IMR-90 (cell line): ENCODE measurements around the gene ACOX1. TPM values are rescaled to one million over a fixed set of nuclear protein-coding genes. Genes with fewer than 3 reads are reported as not detected.

Source experiments
- ATAC-seq: fragments of 200-7000 bp; cut with Tn5 transposase; 2 replicates; pipeline ENCODE4 v1.9.1; 2020; ENCODE audit warnings: low read depth, mild to moderate bottlenecking, moderate library complexity
- BruUV-seq: library from RNA; stranded (reverse); fragments of 400-500 nt; replicated peaks from 2 replicates; lab custom pipeline; 2021; lab: Mats Ljungman, UMichigan
- CTCF ChIA-PET: fragments of 300-600 bp; formaldehyde crosslinking; extraction: SDS; loops from one replicate; lab custom pipeline; 2021; ENCODE audit warnings: antibody characterized with exemption; lab: Yijun Ruan, JAX
- POLR2A ChIA-PET: fragments of 300-600 bp; sonication (Branson Sonifier 250); formaldehyde crosslinking; loops from one replicate; lab custom pipeline; 2022; ENCODE audit warnings: antibody characterized with exemption; ENCODE audit not compliant: unreplicated experiment; lab: Charles Lee
- DNase-seq: peaks from one replicate; pipeline ENCODE4 v3.0.0; 2013
- H2AFZ ChIP-seq: replicated peaks from 2 replicates; pipeline ENCODE3; 2013; ENCODE audit warnings: low read length, mild to moderate bottlenecking; ENCODE audit not compliant: poor library complexity
- H2AK5ac ChIP-seq: 2 replicates; pipeline ENCODE4 v1.6.1; 2013; ENCODE audit warnings: low read depth, low read length, inconsistent platforms
- H2AK9ac ChIP-seq: replicated peaks from 2 replicates; pipeline ENCODE3; 2013; ENCODE audit warnings: mild to moderate bottlenecking, low read depth, low read length, moderate library complexity; ENCODE audit not compliant: poor library complexity
- H2BK120ac ChIP-seq: 2 replicates; pipeline ENCODE4 v1.6.1; 2013; ENCODE audit warnings: low read depth, low read length, inconsistent platforms
- H2BK15ac ChIP-seq: 3 replicates; pipeline ENCODE4 v1.6.1; 2013; ENCODE audit warnings: low read depth, low read length, inconsistent platforms
- H2BK20ac ChIP-seq: 2 replicates; pipeline ENCODE4 v1.6.1; 2013; ENCODE audit warnings: low read depth, mild to moderate bottlenecking, inconsistent platforms, low read length, moderate library complexity
- H2BK5ac ChIP-seq: 2 replicates; pipeline ENCODE4 v1.6.1; 2013; ENCODE audit warnings: mild to moderate bottlenecking, low read depth, low read length, inconsistent platforms; ENCODE audit not compliant: poor library complexity, severe bottlenecking
- H3K14ac ChIP-seq: replicated peaks from 2 replicates; pipeline ENCODE4 v1.6.1; 2013; ENCODE audit warnings: low read depth, low read length, inconsistent platforms
- H3K18ac ChIP-seq: 2 replicates; pipeline ENCODE4 v1.6.1; 2013; ENCODE audit warnings: low read depth, low read length, control low read depth
- H3K23ac ChIP-seq: 2 replicates; pipeline ENCODE4 v1.6.1; 2013; ENCODE audit warnings: low read depth, low read length, inconsistent platforms
- H3K27ac ChIP-seq: 2 replicates; pipeline ENCODE4 v1.5.1; 2013; ENCODE audit warnings: mild to moderate bottlenecking, control low read depth, low read length; ENCODE audit not compliant: insufficient read depth
- H3K27me3 ChIP-seq: 2 replicates; pipeline ENCODE4 v1.6.1; 2013; ENCODE audit warnings: low read length; ENCODE audit not compliant: control insufficient read depth, insufficient read depth
- H3K36me3 ChIP-seq: 2 replicates; pipeline ENCODE4 v1.6.1; 2013; ENCODE audit warnings: low read length, mixed read lengths; ENCODE audit not compliant: control insufficient read depth, insufficient read depth
- H3K4ac ChIP-seq: 2 replicates; pipeline ENCODE4 v1.6.1; 2013; ENCODE audit warnings: low read depth, low read length, inconsistent platforms
- H3K4me1 ChIP-seq: 2 replicates; pipeline ENCODE4 v1.6.1; 2013; ENCODE audit warnings: low read length, mixed read lengths; ENCODE audit not compliant: control insufficient read depth, insufficient read depth
- H3K4me2 ChIP-seq: 2 replicates; pipeline ENCODE4 v1.6.1; 2013; ENCODE audit warnings: low read depth, mild to moderate bottlenecking, control low read depth, low read length, moderate library complexity
- H3K4me3 ChIP-seq: 2 replicates; pipeline ENCODE4 v1.5.1; 2013; ENCODE audit warnings: low read depth, mild to moderate bottlenecking, control low read depth, low read length, moderate library complexity; ENCODE audit not compliant: insufficient read depth
- H3K56ac ChIP-seq: 2 replicates; pipeline ENCODE4 v1.6.1; 2013; ENCODE audit warnings: low read length, inconsistent platforms; ENCODE audit not compliant: insufficient read depth; ENCODE audit errors: extremely low read depth
- H3K79me1 ChIP-seq, 2 experiments: 2 replicates each; pipeline ENCODE4 v1.6.1; 2013; ENCODE audit warnings: low read length in 2 of 2, inconsistent platforms in 1 of 2, low read depth in 1 of 2
- H3K9ac ChIP-seq: 2 replicates; pipeline ENCODE4 v1.6.1; 2013; ENCODE audit warnings: low read depth, low read length, control low read depth
- H3K9me1 ChIP-seq: 2 replicates; pipeline ENCODE4 v1.6.1; 2013; ENCODE audit warnings: low read length, inconsistent platforms; ENCODE audit not compliant: insufficient read depth
- H3K9me3 ChIP-seq: 2 replicates; pipeline ENCODE4 v1.6.1; 2013; ENCODE audit warnings: low read length; ENCODE audit not compliant: control insufficient read depth, insufficient read depth
- H4K20me1 ChIP-seq: 2 replicates; pipeline ENCODE4 v1.6.1; 2013; ENCODE audit warnings: low read length, inconsistent platforms; ENCODE audit not compliant: insufficient read depth
- H4K5ac ChIP-seq: 2 replicates; pipeline ENCODE4 v1.6.1; 2013; ENCODE audit warnings: mild to moderate bottlenecking, low read depth, low read length, control low read depth
- H4K8ac ChIP-seq, 2 experiments: 2 replicates each; pipeline ENCODE4 v1.6.1; 2013; ENCODE audit warnings: low read depth in 2 of 2, low read length in 2 of 2, control low read depth in 1 of 2, inconsistent platforms in 1 of 2
- H4K91ac ChIP-seq: 2 replicates; pipeline ENCODE4 v1.6.1; 2013; ENCODE audit warnings: low read depth, low read length, inconsistent platforms; ENCODE audit not compliant: insufficient read depth
- BHLHE40 ChIP-seq: fragments of 150-350 bp; IDR thresholded peaks from 2 replicates; pipeline ENCODE4 v1.6.1; 2016; ENCODE audit warnings: mild to moderate bottlenecking, low read depth, low read length
- CEBPB ChIP-seq: IDR thresholded peaks from 2 replicates; pipeline ENCODE4 v1.6.1; 2012; ENCODE audit warnings: low read depth, low read length, improper control_type of control experiment
- CHD1 ChIP-seq: IDR thresholded peaks from 2 replicates; pipeline ENCODE4 v1.6.1; 2012; ENCODE audit warnings: low read depth, low read length, improper control_type of control experiment
- CTCF ChIP-seq: conservative IDR thresholded peaks from 2 replicates; pipeline ENCODE4 v1.5.1; 2012; ENCODE audit warnings: mild to moderate bottlenecking, low read depth, low read length, improper control_type of control experiment
- FOS ChIP-seq: fragments of 150-350 bp; IDR thresholded peaks from 2 replicates; pipeline ENCODE4 v1.6.1; 2016; ENCODE audit warnings: low read depth, low read length
- MAFK ChIP-seq: IDR thresholded peaks from 2 replicates; pipeline ENCODE4 v1.6.1; 2012; ENCODE audit warnings: low read depth, low read length, improper control_type of control experiment
- MAZ ChIP-seq: IDR thresholded peaks from 2 replicates; pipeline ENCODE4 v1.6.1; 2012; ENCODE audit warnings: low read depth, mild to moderate bottlenecking, low read length, improper control_type of control experiment, moderate library complexity, borderline replicate concordance
- MXI1 ChIP-seq: IDR thresholded peaks from 2 replicates; pipeline ENCODE4 v1.6.1; 2012; ENCODE audit warnings: low read depth, mild to moderate bottlenecking, low read length, moderate library complexity, borderline replicate concordance
- NFE2L2 ChIP-seq: fragments of 150-350 bp; IDR thresholded peaks from 2 replicates; pipeline ENCODE4 v1.6.1; 2016; ENCODE audit warnings: low read depth, mild to moderate bottlenecking, low read length
- POLR2A ChIP-seq: IDR thresholded peaks from 2 replicates; pipeline ENCODE4 v1.6.1; 2012; ENCODE audit warnings: mild to moderate bottlenecking, low read depth, low read length
- RAD21 ChIP-seq: IDR thresholded peaks from 2 replicates; pipeline ENCODE4 v1.6.1; 2012; ENCODE audit warnings: low read length, improper control_type of control experiment
- RCOR1 ChIP-seq: IDR thresholded peaks from 2 replicates; pipeline ENCODE4 v1.6.1; 2012; ENCODE audit warnings: mild to moderate bottlenecking, low read length, improper control_type of control experiment; ENCODE audit not compliant: insufficient replicate concordance
- RFX5 ChIP-seq: IDR thresholded peaks from 2 replicates; pipeline ENCODE4 v1.8.0; 2012; ENCODE audit warnings: low read depth, mild to moderate bottlenecking, low read length, moderate library complexity
- SMC3 ChIP-seq: fragments of 150-350 bp; IDR thresholded peaks from 2 replicates; pipeline ENCODE4 v1.6.1; 2016; ENCODE audit warnings: low read depth, mild to moderate bottlenecking, antibody characterized with exemption, low read length, moderate library complexity
- WGBS, 2 experiments: methylation state at CpG; one replicate each; pipeline versions ENCODE4 v1.1.5 to v1.1.7; 2013; ENCODE audit warnings: missing lambda C conversion rate in 2 of 2; ENCODE audit not compliant: insufficient read length in 1 of 2; ENCODE audit errors: extremely low coverage in 2 of 2; 5-methylcytosine and 5-hydroxymethylcytosine counted together
- dilution Hi-C: fragments of 300-500 bp; cut with HindIII; formaldehyde crosslinking; loops from one replicate; pipeline ENCODE4 v1.14.3; 2018; ENCODE audit warnings: low sequenced_read_pairs; ENCODE audit not compliant: unreplicated experiment
- in situ Hi-C: fragments of 300-500 bp; cut with MboI; formaldehyde crosslinking; loops from 3 replicates; pipeline ENCODE4 v1.14.3; 2019; ENCODE audit warnings: low sequenced_read_pairs, inconsistent platforms, mixed read lengths
- intact Hi-C: fragments of 100-400 bp; cut with micrococcal nuclease; formaldehyde crosslinking; loops from 2 replicates; pipeline ENCODE4 v1.10.0; 2022
- polyA plus RNA-seq, 3 experiments: library from polyadenylated mRNA; depleted of rRNA; stranded (reverse); fragments of >200 nt; gene quantifications; 2 replicates each; pipeline ENCODE4 v1.2.3, GENCODE V29; 2012; ENCODE audit warnings: low replicate concordance in 1 of 3
- total RNA-seq: library from RNA; depleted of rRNA; stranded (reverse); fragments of >200 nt; gene quantifications from 2 replicates; pipeline ENCODE4 v1.2.3, GENCODE V29; 2012
- TF ChIP-seq, protein P1 (sequence below): fragments of 150-350 bp; IDR thresholded peaks from 2 replicates; pipeline ENCODE4 v1.6.1; 2016; ENCODE audit warnings: low read depth, mild to moderate bottlenecking, low read length, moderate library complexity, borderline replicate concordance
- TF ChIP-seq, protein P2 (sequence below): fragments of 150-350 bp; IDR thresholded peaks from 2 replicates; pipeline ENCODE4 v1.6.1; 2017; ENCODE audit warnings: mild to moderate bottlenecking, antibody characterized with exemption, low read length, low read depth

ACOX1 gene
- total and polyA plus RNA-seq, 2 of the 4 experiments (the other 2 are of a cell fraction): 16.1 to 94.8 TPM

- H4K8ac ChIP-seq: no peak overlapping the region
- peaks cover 7% of the 10 kb centered on the region; the same call in 1 of the 2 replicates for H3K9me1 ChIP-seq
- H2BK120ac ChIP-seq: no peak overlapping the region
- H3K27me3 ChIP-seq: no peaks in the 10 kb centered on the region
- H3K4me2 ChIP-seq: no peak overlapping the region
- no peak overlapping the region for H2BK5ac ChIP-seq
- H3K4ac ChIP-seq: no peak overlapping the region
- no TSS peak for BruUV-seq
- ChIA-PET CTCF (no interaction called here), POLR2A (no interaction called here)
- H3K56ac ChIP-seq: no peak overlapping the region
- WGBS, 2 experiments: 96% methylated on average over 3 of the region's 7 CpGs; no CpG with 5 or more reads in 1 of the 2 experiments
- H2BK15ac ChIP-seq: no peak overlapping the region
- H3K36me3 ChIP-seq: peaks cover 16% of the 10 kb centered on the region; the same call in 1 of the 2 replicates
- H4K91ac ChIP-seq: no peak overlapping the region
- H3K23ac ChIP-seq: no peak overlapping the region
- no peak overlapping the region for H4K5ac ChIP-seq
- H3K14ac ChIP-seq: no peak overlapping the region
- ATAC-seq (no peak), DNase-seq (no peak)
- no peak overlapping the region for H3K4me3 ChIP-seq
- no peaks in the 10 kb centered on the region for H4K20me1 ChIP-seq
- no peak overlapping the region for H3K9ac ChIP-seq
- no peak overlapping the region for H3K27ac ChIP-seq
- in situ Hi-C loops (no loop called here), dilution Hi-C loops (no loop called here), intact Hi-C loops (no loop called here)
- H2AK9ac ChIP-seq: no peak overlapping the region
- TF ChIP-seq CHD1 (no peak), SMC3 (no peak), MAZ (no peak), RCOR1 (no peak), NFE2L2 (no peak), MXI1 (no peak), POLR2A (no peak), FOS (no peak), CEBPB (no peak), RFX5 (no peak), MAFK (no peak), RAD21 (no peak), CTCF (no peak), BHLHE40 (no peak)
- TF ChIP-seq, protein P1, sequence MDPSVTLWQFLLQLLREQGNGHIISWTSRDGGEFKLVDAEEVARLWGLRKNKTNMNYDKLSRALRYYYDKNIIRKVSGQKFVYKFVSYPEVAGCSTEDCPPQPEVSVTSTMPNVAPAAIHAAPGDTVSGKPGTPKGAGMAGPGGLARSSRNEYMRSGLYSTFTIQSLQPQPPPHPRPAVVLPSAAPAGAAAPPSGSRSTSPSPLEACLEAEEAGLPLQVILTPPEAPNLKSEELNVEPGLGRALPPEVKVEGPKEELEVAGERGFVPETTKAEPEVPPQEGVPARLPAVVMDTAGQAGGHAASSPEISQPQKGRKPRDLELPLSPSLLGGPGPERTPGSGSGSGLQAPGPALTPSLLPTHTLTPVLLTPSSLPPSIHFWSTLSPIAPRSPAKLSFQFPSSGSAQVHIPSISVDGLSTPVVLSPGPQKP: no peak
- TF ChIP-seq, protein P2, sequence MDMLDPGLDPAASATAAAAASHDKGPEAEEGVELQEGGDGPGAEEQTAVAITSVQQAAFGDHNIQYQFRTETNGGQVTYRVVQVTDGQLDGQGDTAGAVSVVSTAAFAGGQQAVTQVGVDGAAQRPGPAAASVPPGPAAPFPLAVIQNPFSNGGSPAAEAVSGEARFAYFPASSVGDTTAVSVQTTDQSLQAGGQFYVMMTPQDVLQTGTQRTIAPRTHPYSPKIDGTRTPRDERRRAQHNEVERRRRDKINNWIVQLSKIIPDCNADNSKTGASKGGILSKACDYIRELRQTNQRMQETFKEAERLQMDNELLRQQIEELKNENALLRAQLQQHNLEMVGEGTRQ: no peak
- no peak overlapping the region for H2AK5ac ChIP-seq
- peaks cover 7% of the 10 kb centered on the region for H3K4me1 ChIP-seq
- H3K9me3 ChIP-seq: no peaks in the 10 kb centered on the region
- H2AFZ ChIP-seq: no peak overlapping the region
- H3K18ac ChIP-seq: no peak overlapping the region
- H2BK20ac ChIP-seq: no peak overlapping the region
- H3K79me1 ChIP-seq: 0 out of 4 replicates have a peak, but pooled peaks cover 0 to 7% of the 10 kb centered on the region in 2 experiments
Observed at GRCh38 chr17:75995385-75995925, 16.5 kb upstream of the ACOX1 start.
